ENCODE results near the gene WNT2B. TPM values are rescaled to one million over a fixed set of nuclear protein-coding genes. Genes with fewer than 3 reads are reported as not detected.

The WNT2B gene
- total RNA-seq, 2 donors from 2014 or later = 10.0 to 15.4 TPM

GRCh38 chr1:112540226-112540794 lies 31.5 kb downstream of the WNT2B start:
- no peak for ATAC-seq (ENCODE audit: insufficient number of reproducible peaks, low FRiP score, low read depth)
- TF ChIP-seq CTCF (IDR thresholded peaks at IDR 0.05) = no peak
- DNase-seq (ENCODE audit: low spot score) = no peak
- H3K27ac ChIP-seq = peak overlapping the region; percentile 4 to 76
- peaks cover 22 to 47% of the 10 kb centered on the region in 2 donors for H3K4me1 ChIP-seq (ENCODE audit: control insufficient read depth in 1 of 2, low read depth in 2 of 2)
- H3K9me3 ChIP-seq = no peaks in the 10 kb centered on the region
- H3K27me3 ChIP-seq (replicated peaks; ENCODE audit: insufficient read depth) = no peaks in the 10 kb centered on the region
- H3K36me3 ChIP-seq = no peaks in the 10 kb centered on the region
- H3K4me3 ChIP-seq = no peak overlapping the region

- H3K4me1 ChIP-seq (ENCODE audit: control insufficient read depth in 1 of 2, low read depth in 2 of 2) = peaks cover 22 to 49% of the 10 kb centered on the region in 2 donors
- no peaks in the 10 kb centered on the region for H3K27me3 ChIP-seq (replicated peaks; ENCODE audit: insufficient read depth)
- no peak overlapping the region for H3K4me3 ChIP-seq
- no peak for ATAC-seq (ENCODE audit: insufficient number of reproducible peaks, low FRiP score, low read depth)
- peak overlapping the region; percentile 4 to 76 for H3K27ac ChIP-seq
- TF ChIP-seq CTCF (IDR thresholded peaks at IDR 0.05) = no peak
- no peak for DNase-seq (ENCODE audit: low spot score)
- no peaks in the 10 kb centered on the region for H3K36me3 ChIP-seq
- no peaks in the 10 kb centered on the region for H3K9me3 ChIP-seq
These were observed 32.5 kb downstream of the WNT2B start for GRCh38 chr1:112541299-112541698.

- Histone ChIP-seq H3K27ac (peak overlapping the region; percentile 27 to 96), H3K9me3 (no peaks in the 10 kb centered on the region), H3K27me3 (replicated peaks; ENCODE audit: insufficient read depth) (no peaks in the 10 kb centered on the region), H3K4me3 (no peak overlapping the region), H3K36me3 (no peaks in the 10 kb centered on the region), H3K4me1 (ENCODE audit: control insufficient read depth in 1 of 2, low read depth in 2 of 2) (peaks cover 15 to 42% of the 10 kb centered on the region in 2 donors)
- TF ChIP-seq CTCF (IDR thresholded peaks at IDR 0.05) = no peak
- DNase-seq (ENCODE audit: low spot score) (no peak), ATAC-seq (ENCODE audit: insufficient number of reproducible peaks, low FRiP score, low read depth) (no peak)
These were observed 33.6 kb downstream of the WNT2B start for GRCh38 chr1:112542206-112542973.

GRCh38 chr1:112544011-112544688 lies 35.4 kb downstream of the WNT2B start:
- DNase-seq (ENCODE audit: low spot score) = no peak
- ATAC-seq (ENCODE audit: insufficient number of reproducible peaks, low FRiP score, low read depth) = peak; percentile 94
- Histone ChIP-seq H3K4me1 (ENCODE audit: control insufficient read depth in 1 of 2, low read depth in 2 of 2) (peaks cover 15 to 39% of the 10 kb centered on the region in 2 donors), H3K9me3 (no peaks in the 10 kb centered on the region), H3K27ac (peak overlapping the region; percentile 84 to 96), H3K4me3 (peak overlapping the region; percentile 5), H3K27me3 (replicated peaks; ENCODE audit: insufficient read depth) (no peaks in the 10 kb centered on the region), H3K36me3 (peaks cover 4% of the 10 kb centered on the region)
- no peak for TF ChIP-seq CTCF (IDR thresholded peaks at IDR 0.05)

- Histone ChIP-seq H3K27me3 (replicated peaks; ENCODE audit: insufficient read depth) (no peaks in the 10 kb centered on the region), H3K27ac (peak overlapping the region; percentile 84 to 96)
- no peak for ATAC-seq (ENCODE audit: insufficient number of reproducible peaks, low FRiP score, low read depth)
These were observed 36.0 kb downstream of the WNT2B start for GRCh38 chr1:112544751-112545150.

More at GRCh38 chr1:112544751-112545150, 36.0 kb downstream of the WNT2B start:
- Histone ChIP-seq H3K4me1 (ENCODE audit: control insufficient read depth in 1 of 2, low read depth in 2 of 2) (peaks cover 15 to 33% of the 10 kb centered on the region in 2 donors), H3K4me3 (peak overlapping the region; percentile 5), H3K9me3 (no peaks in the 10 kb centered on the region), H3K36me3 (peaks cover 4% of the 10 kb centered on the region)
- DNase-seq (ENCODE audit: low spot score) = no peak
- no peak for TF ChIP-seq CTCF (IDR thresholded peaks at IDR 0.05)
